Bronchial epithelial cell (primary cell): Measurements from ENCODE around the gene PKP3. TPM values are rescaled to one million over a fixed set of nuclear protein-coding genes. Genes with fewer than 3 reads are reported as not detected.

Experiments
- DNase-seq: peaks from one replicate; pipeline ENCODE4 v3.0.0-alpha.2; 2010; ENCODE audit warnings: low read depth
- FAIRE-seq: peaks from 2 replicates; lab custom pipeline; 2011; peaks lifted over from hg19 to GRCh38; lab: Jason Lieb, UNC
- H3K27me3 ChIP-seq: 2 replicates; pipeline ENCODE4 v1.5.1; 2011; ENCODE audit warnings: low read length; ENCODE audit not compliant: control insufficient read depth, insufficient read depth
- H3K36me3 ChIP-seq: 2 replicates; pipeline ENCODE4 v1.5.1; 2011; ENCODE audit warnings: low read length; ENCODE audit not compliant: control insufficient read depth, insufficient read depth
- H3K4me3 ChIP-seq: 2 replicates; pipeline ENCODE4 v1.5.1; 2011; ENCODE audit warnings: mild to moderate bottlenecking, low read depth, low read length, control low read depth
- CTCF ChIP-seq: IDR thresholded peaks from 2 replicates; pipeline ENCODE4 v1.5.1; 2011; ENCODE audit warnings: mild to moderate bottlenecking, moderate library complexity, low read length, control low read depth, inconsistent platforms; ENCODE audit not compliant: insufficient read depth, severe bottlenecking
- total RNA-seq: library from RNA; depleted of rRNA; stranded (reverse); fragments of >200 nt; gene quantifications from 2 replicates; pipeline ENCODE4 v1.2.1, GENCODE V29; 2014

The PKP3 gene
- total RNA-seq, 1 donor from 2014 or later = 231 TPM

- no peak for TF ChIP-seq CTCF
- no peaks in the 10 kb centered on the region for H3K27me3 ChIP-seq
- DNase-seq (no peak), FAIRE-seq (no peak)
- no peak overlapping the region for H3K4me3 ChIP-seq
- no peaks in the 10 kb centered on the region for H3K36me3 ChIP-seq
These were observed 37.4 kb upstream of the PKP3 start for GRCh38 chr11:356610-357009.

- Histone ChIP-seq H3K4me3 (no peak overlapping the region), H3K27me3 (no peaks in the 10 kb centered on the region), H3K36me3 (no peaks in the 10 kb centered on the region)
- peak; percentile 92 for FAIRE-seq
- DNase-seq = no peak
- TF ChIP-seq CTCF = no peak
These were observed 36.4 kb upstream of the PKP3 start for GRCh38 chr11:357582-357981.

- TF ChIP-seq CTCF = no peak
- H3K4me3 ChIP-seq = no peak overlapping the region
- FAIRE-seq (no peak), DNase-seq (no peak)
- H3K27me3 ChIP-seq = no peaks in the 10 kb centered on the region
- no peaks in the 10 kb centered on the region for H3K36me3 ChIP-seq
These were observed 35.7 kb upstream of the PKP3 start for GRCh38 chr11:358129-358800.

GRCh38 chr11:359181-359714 is 34.8 kb upstream of the PKP3 start:
- no peak for TF ChIP-seq CTCF
- no peak overlapping the region for H3K4me3 ChIP-seq
- FAIRE-seq = no peak
- H3K27me3 ChIP-seq = no peaks in the 10 kb centered on the region
- peak; percentile 58 for DNase-seq
- no peaks in the 10 kb centered on the region for H3K36me3 ChIP-seq

- TF ChIP-seq CTCF = no peak
- FAIRE-seq (peak; percentile 93), DNase-seq (no peak)
These were observed 33.4 kb upstream of the PKP3 start for GRCh38 chr11:360326-361280.

More at GRCh38 chr11:360326-361280, 33.4 kb upstream of the PKP3 start:
- no peak overlapping the region for H3K4me3 ChIP-seq
- H3K27me3 ChIP-seq = no peaks in the 10 kb centered on the region
- no peaks in the 10 kb centered on the region for H3K36me3 ChIP-seq
